ENCODE results near the gene FBXO4. TPM values are rescaled to one million over a fixed set of nuclear protein-coding genes. Genes with fewer than 3 reads are reported as not detected.

Gene FBXO4
- polyA plus RNA-seq (2011; rRNA removed) (14.9 and 22.5 TPM in 2 replicates), polyA plus RNA-seq (2017; fragmentation: RNase III; extraction: RNeasy Plus Mini Kit Qiagen cat#74134 plus additional on column Dnase treatment) (9.0 to 11.8 TPM (median 9.8 TPM) in 3 replicates), polyA minus RNA-seq (2011; rRNA and poly(A)+ RNA removed) (4.2 and 4.9 TPM in 2 replicates)
- 4.5 and 4.7 TPM in 2 replicates for polyA plus RNA-seq (2012; cell fraction: cytosol; rRNA removed)
- 1.9 and 4.1 TPM in 2 replicates for polyA plus RNA-seq (2012; cell fraction: nucleus; rRNA removed)

DNA sequence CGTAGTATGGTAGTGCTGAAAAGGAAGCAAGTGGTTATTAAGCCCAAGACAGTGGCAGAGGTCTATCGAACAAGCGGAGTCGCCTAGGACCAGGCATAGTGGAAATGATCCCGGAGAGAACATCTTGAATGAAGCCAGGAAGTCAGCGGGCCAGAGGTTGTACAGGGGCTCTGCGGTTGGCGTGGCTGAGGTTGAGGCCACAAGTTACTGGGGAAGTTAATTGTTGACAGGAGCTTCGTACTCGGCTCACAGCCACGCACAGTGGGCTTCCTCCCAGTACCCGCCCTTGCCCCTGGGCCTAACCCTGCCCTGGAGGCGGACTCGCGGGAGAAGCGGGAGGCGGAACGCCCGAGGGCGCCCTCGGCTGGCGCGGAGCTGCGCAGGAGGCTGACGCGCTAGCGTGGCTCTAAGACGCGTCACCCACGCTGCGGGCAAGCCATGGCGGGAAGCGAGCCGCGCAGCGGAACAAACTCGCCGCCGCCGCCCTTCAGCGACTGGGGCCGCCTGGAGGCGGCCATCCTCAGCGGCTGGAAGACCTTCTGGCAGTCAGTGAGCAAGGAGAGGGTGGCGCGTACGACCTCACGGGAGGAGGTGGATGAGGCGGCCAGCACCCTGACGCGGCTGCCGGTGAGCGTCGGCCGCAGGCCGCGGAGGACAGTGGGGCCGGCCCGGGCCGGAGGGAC, at the start of gene FBXO4:
TSS of gene FBXO4 (plus strand) at position 410 of the 683 bp plus-strand sequence. CDS start at position 439, 29 bp downstream.
- H3K9me3 ChIP-seq, result no peaks in the 10 kb centered on the region
- H3K4me3 ChIP-seq, result peak within 1 kb of the TSS; percentile 89
- ATAC-seq, result peak; percentile 99
- 0 out of 3 replicates have a peak, but pooled peaks cover 4% of the 10 kb centered on the region for H3K4me1 ChIP-seq
- CTCF ChIA-PET, result interaction anchor here (0.6 to 2.0 kb wide), 9 partner anchors 9 to 746 kb away, joined by 3 to 6 read pairs (median 3); partner anchors contain the start of gene GHR
- peak; percentile 56 to 84 for DNase-seq (ENCODE audit: low read depth in 1 of 2, low spot score in 1 of 2)
- peak within 1 kb of the TSS; percentile 80 for H3K4me2 ChIP-seq
- FAIRE-seq, result no peak
- 20% methylated on average over 11 of the region's 60 CpGs for WGBS (ENCODE audit: missing lambda C conversion rate)
- POLR2A ChIA-PET, result interaction anchor here (1.0 to 1.7 kb wide), 2 partner anchors 21 to 68 kb away, joined by 5 to 27 read pairs; partner anchors contain the start of gene RIMOC1
- peak within 1 kb of the TSS; percentile 90 to 95 for H3K27ac ChIP-seq
- TF ChIP-seq RARB (CRISPR knock-in tag; IDR thresholded peaks at IDR 0.05) (no peak), EHMT2 (IDR thresholded peaks at IDR 0.05; ENCODE audit: low read depth) (no peak), BCL3 (IDR thresholded peaks at IDR 0.05) (0 out of 3 replicates have a peak, but pooled peaks have one; percentile 59), ESRRA (IDR thresholded peaks at IDR 0.05; ENCODE audit: borderline replicate concordance, low read length) (no peak), ZSCAN20 (CRISPR knock-in tag; IDR thresholded peaks at IDR 0.05) (no peak), TP53 (CRISPR knock-in tag; IDR thresholded peaks at IDR 0.05) (no peak), HOXB5 (CRISPR knock-in tag; IDR thresholded peaks at IDR 0.05) (no peak), JUNB (IDR thresholded peaks at IDR 0.05) (no peak), HOXA7 (CRISPR knock-in tag; IDR thresholded peaks at IDR 0.05) (no peak), USF2 (IDR thresholded peaks at IDR 0.05) (no peak), MAZ (IDR thresholded peaks at IDR 0.05; ENCODE audit: borderline replicate concordance, low read depth, low read length) (no peak), FOSL2 (IDR thresholded peaks at IDR 0.05) (no peak), FOSL2 (CRISPR knock-in tag; IDR thresholded peaks at IDR 0.05) (peak; percentile 19; the same call in 1 of the 2 replicates), ATOH8 (CRISPR knock-in tag; IDR thresholded peaks at IDR 0.05; ENCODE audit: low read depth) (no peak), ZFP36 (IDR thresholded peaks at IDR 0.05; ENCODE audit: borderline replicate concordance, partially characterized antibody) (no peak), PHF8 (IDR thresholded peaks at IDR 0.05; ENCODE audit: borderline replicate concordance, low read depth) (peak; percentile 90), SREBF2 (IDR thresholded peaks at IDR 0.05) (no peak), GATA3 (IDR thresholded peaks at IDR 0.05; ENCODE audit: borderline replicate concordance) (0 out of 2 replicates have a peak, but pooled peaks have one; percentile 9), SMC3 (IDR thresholded peaks at IDR 0.05) (peak; percentile 48; the same call in 2 of the 3 replicates), NFE2L2 (conservative IDR thresholded peaks at IDR 0.05; ENCODE audit: low read length) (no peak), BHLHE40 (IDR thresholded peaks at IDR 0.05; ENCODE audit: low read depth, low read length) (no peak), NR3C1 (IDR thresholded peaks at IDR 0.05) (no peak), FOXS1 (CRISPR knock-in tag; IDR thresholded peaks at IDR 0.05) (no peak), RAD21 (conservative IDR thresholded peaks at IDR 0.05 in 1 of 2, IDR thresholded peaks at IDR 0.05 in 1 of 2) (peak; percentile 12 to 35; a peak in 4 of 5 replicates), POLR2A (IDR thresholded peaks at IDR 0.05; ENCODE audit: low read length) (peak; percentile 83), CTCF (IDR thresholded peaks at IDR 0.05) (peak; percentile 55; the same call in 2 of the 3 replicates), MYC (IDR thresholded peaks at IDR 0.05; ENCODE audit: borderline replicate concordance, low read length) (no peak), RNF2 (IDR thresholded peaks at IDR 0.05; ENCODE audit: borderline replicate concordance, low read depth) (no peak; the same call in 1 of the 2 replicates), PBX3 (IDR thresholded peaks at IDR 0.05) (peak; percentile 44; the same call in 1 of the 2 replicates), HDAC2 (IDR thresholded peaks at IDR 0.05) (no peak), CBX2 (IDR thresholded peaks at IDR 0.05; ENCODE audit: borderline replicate concordance, low read depth) (no peak), MAFK (IDR thresholded peaks at IDR 0.05; ENCODE audit: partially characterized antibody) (no peak), EHF (CRISPR knock-in tag; IDR thresholded peaks at IDR 0.05) (no peak), KDM1A (IDR thresholded peaks at IDR 0.05; ENCODE audit: low read depth) (no peak)
- TF ChIP-seq, protein P1, sequence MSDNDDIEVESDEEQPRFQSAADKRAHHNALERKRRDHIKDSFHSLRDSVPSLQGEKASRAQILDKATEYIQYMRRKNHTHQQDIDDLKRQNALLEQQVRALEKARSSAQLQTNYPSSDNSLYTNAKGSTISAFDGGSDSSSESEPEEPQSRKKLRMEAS (IDR thresholded peaks at IDR 0.05), result peak; percentile 93
